HepG2 (cell line): ENCODE results near the gene PIAS1. TPM values are rescaled to one million over a fixed set of nuclear protein-coding genes. Genes with fewer than 3 reads are reported as not detected.

Experiments
- ARID4A ChIP-seq: sonication (generic); formaldehyde crosslinking; IDR thresholded peaks from 2 replicates; pipeline ENCODE4 v1.5.0; 2020; ENCODE audit warnings: mild to moderate bottlenecking, missing genetic modification reagents, borderline replicate concordance
- ETV5 ChIP-seq: IDR thresholded peaks from 2 replicates; pipeline ENCODE4 v1.6.1; 2018; ENCODE audit warnings: missing biosample characterization, missing genetic modification reagents, inconsistent platforms, borderline replicate concordance
- FOXJ3 ChIP-seq: sonication (generic); formaldehyde crosslinking; IDR thresholded peaks from 2 replicates; pipeline ENCODE4 v1.4.0; 2020; ENCODE audit warnings: missing genetic modification reagents, mild to moderate bottlenecking, borderline replicate concordance
- HDAC6 ChIP-seq: fragments of 200-600 bp; sonication (generic); IDR thresholded peaks from 2 replicates; pipeline ENCODE4 v1.7.0; 2017; ENCODE audit warnings: mild to moderate bottlenecking, antibody characterized with exemption, low read length, low read depth
- MEIS2 ChIP-seq: sonication (generic); formaldehyde crosslinking; IDR thresholded peaks from 2 replicates; pipeline ENCODE4 v1.9.0; 2021; ENCODE audit warnings: mild to moderate bottlenecking, missing genetic modification reagents
- MIXL1 ChIP-seq: IDR thresholded peaks from 2 replicates; pipeline ENCODE4 v1.6.1; 2016
- MZF1 ChIP-seq: sonication (generic); formaldehyde crosslinking; IDR thresholded peaks from 2 replicates; pipeline ENCODE4 v1.8.1; 2023; ENCODE audit warnings: mild to moderate bottlenecking, missing genetic modification reagents, borderline replicate concordance
- NBN ChIP-seq: fragments of 450-650 bp; conservative IDR thresholded peaks from 2 replicates; pipeline ENCODE4 v1.6.1; 2017
- SP4 ChIP-seq: sonication (generic); formaldehyde crosslinking; IDR thresholded peaks from 2 replicates; pipeline ENCODE4 v1.8.1; 2023; ENCODE audit warnings: mild to moderate bottlenecking, missing genetic modification reagents
- ZFP36L2 ChIP-seq: sonication (generic); formaldehyde crosslinking; IDR thresholded peaks from 2 replicates; pipeline ENCODE4 v1.4.0; 2020; ENCODE audit warnings: missing genetic modification reagents
- ZNF292 ChIP-seq: sonication (generic); formaldehyde crosslinking; IDR thresholded peaks from 2 replicates; pipeline ENCODE4 v1.8.1; 2022; ENCODE audit warnings: mild to moderate bottlenecking, low read depth, missing genetic modification reagents, borderline replicate concordance
- ZNF468 ChIP-seq: sonication (generic); formaldehyde crosslinking; IDR thresholded peaks from 2 replicates; pipeline ENCODE4 v1.8.0; 2022; ENCODE audit warnings: mild to moderate bottlenecking, moderate library complexity, missing genetic modification reagents
- ZNF512B ChIP-seq: sonication (generic); formaldehyde crosslinking; IDR thresholded peaks from 2 replicates; pipeline ENCODE4 v1.5.1; 2020; ENCODE audit warnings: missing genetic modification reagents, mild to moderate bottlenecking, borderline replicate concordance
- ZNF547 ChIP-seq: sonication (generic); formaldehyde crosslinking; IDR thresholded peaks from 2 replicates; pipeline ENCODE4 v1.5.1; 2020; ENCODE audit warnings: mild to moderate bottlenecking, missing genetic modification reagents
- ZNF614 ChIP-seq: IDR thresholded peaks from 2 replicates; pipeline ENCODE4 v1.6.1; 2018; ENCODE audit warnings: missing biosample characterization, missing genetic modification reagents, inconsistent platforms, borderline replicate concordance
- polyA plus RNA-seq, 8 experiments: library from polyadenylated mRNA; depleted of rRNA in 3 of 8; stranded (reverse) in 7 of 8; unstranded in 1 of 8; fragments of >200 nt; fragmentation: Illumina TruSeq in 4 of 8; extraction: Trizol in 4 of 8; gene quantifications; 2 replicates each; pipeline versions ENCODE4 v1.2.1 to v1.2.3, GENCODE V29; 2011 to 2016; ENCODE audit warnings: low read depth in 4 of 8, missing spikeins in 1 of 8, mixed read lengths in 1 of 8; ENCODE audit not compliant: insufficient read depth in 1 of 8
- total RNA-seq, 5 experiments: library from RNA; depleted of rRNA; stranded (reverse); fragments of >200 nt; fragmentation: Illumina TruSeq; extraction: Trizol; gene quantifications; 2 replicates each; pipeline ENCODE4 v1.2.3, GENCODE V29; 2016; ENCODE audit warnings: low read depth in 1 of 5
- TF ChIP-seq, protein P1 (sequence below), 2 experiments: fragments of 450-650 bp in 1 of 2; sonication (generic) in 1 of 2; formaldehyde crosslinking; IDR thresholded peaks; 2 replicates each; pipeline versions ENCODE4 v1.5.0 to v1.8.0; 2020 to 2022; ENCODE audit warnings: mild to moderate bottlenecking in 1 of 2, missing genetic modification reagents in 1 of 2
- TF ChIP-seq, protein P2 (sequence below), 2 experiments: sonication (generic) in 1 of 2; formaldehyde crosslinking in 1 of 2; IDR thresholded peaks; 2 replicates each; pipeline versions ENCODE4 v1.5.1 to v1.6.1; 2011 to 2020; ENCODE audit warnings: borderline replicate concordance in 1 of 2, low read depth in 1 of 2, low read length in 1 of 2, mild to moderate bottlenecking in 1 of 2, missing genetic modification reagents in 1 of 2, moderate library complexity in 1 of 2

The PIAS1 gene
- total and polyA plus RNA-seq, 2 of the 13 experiments (the other 11 are each of a cell fraction or from before 2014, with no cell fraction given): 20.7 to 33.7 TPM

DNA sequence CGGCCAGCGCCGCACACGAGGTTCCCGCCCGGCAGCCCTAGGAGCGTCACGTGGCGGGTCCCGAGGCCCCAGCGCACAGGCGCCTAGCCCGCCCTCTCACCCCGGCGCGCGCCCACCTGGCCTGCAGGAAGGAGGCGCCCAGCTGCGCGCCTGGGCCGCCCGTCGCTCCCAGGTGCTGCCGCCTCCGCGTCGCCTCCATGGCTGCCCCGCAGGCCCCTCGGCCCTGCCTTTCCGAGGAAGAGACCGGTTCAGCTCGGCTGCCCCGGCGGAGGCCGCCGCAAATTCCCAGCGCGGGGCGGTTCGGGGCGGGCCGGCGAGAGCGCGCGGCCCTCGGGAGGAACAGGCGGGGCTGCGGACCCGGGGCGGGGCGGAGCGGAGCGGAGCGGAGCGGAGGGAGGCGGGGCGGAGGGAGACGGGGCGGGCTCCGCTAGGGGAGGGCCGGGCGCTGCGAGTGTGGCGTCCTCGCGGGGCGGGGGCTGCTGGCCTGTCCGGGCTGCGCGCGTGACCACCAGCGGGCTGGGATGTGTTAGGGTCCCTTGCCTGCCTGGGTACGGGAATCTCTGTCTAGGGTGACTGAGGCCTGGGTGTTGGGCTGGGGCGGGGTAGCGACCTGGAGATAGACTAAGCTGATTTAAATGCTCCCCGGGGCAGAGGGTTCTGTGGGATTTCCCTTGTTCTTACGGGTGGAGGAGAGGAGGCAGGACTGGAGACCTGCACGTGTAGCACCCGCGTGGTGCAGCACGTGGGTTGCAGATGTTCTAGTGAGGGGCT is 175.5 kb downstream of the PIAS1 start, which contains the start of gene CLN6 (continued):
- TF ChIP-seq ZNF512B (CRISPR knock-in tag): no peak
- peak; percentile 78 for TF ChIP-seq ZNF547 (CRISPR knock-in tag)
- TF ChIP-seq ZNF468 (CRISPR knock-in tag): no peak
- TF ChIP-seq ARID4A (CRISPR knock-in tag): peak; percentile 63
- TF ChIP-seq ZNF614 (CRISPR knock-in tag): peak; percentile 17; the same call in 1 of the 2 replicates
- peak; percentile 62 for TF ChIP-seq SP4
- no peak for TF ChIP-seq ZNF292 (CRISPR knock-in tag)
- TF ChIP-seq, protein P1, sequence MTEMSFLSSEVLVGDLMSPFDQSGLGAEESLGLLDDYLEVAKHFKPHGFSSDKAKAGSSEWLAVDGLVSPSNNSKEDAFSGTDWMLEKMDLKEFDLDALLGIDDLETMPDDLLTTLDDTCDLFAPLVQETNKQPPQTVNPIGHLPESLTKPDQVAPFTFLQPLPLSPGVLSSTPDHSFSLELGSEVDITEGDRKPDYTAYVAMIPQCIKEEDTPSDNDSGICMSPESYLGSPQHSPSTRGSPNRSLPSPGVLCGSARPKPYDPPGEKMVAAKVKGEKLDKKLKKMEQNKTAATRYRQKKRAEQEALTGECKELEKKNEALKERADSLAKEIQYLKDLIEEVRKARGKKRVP (CRISPR knock-in tag; IDR thresholded peaks at IDR 0.05): peak in 1 of 2 experiments; percentile 53; a peak in 1 of 4 replicates
- TF ChIP-seq ETV5: peak; percentile 47; the same call in 1 of the 2 replicates
- TF ChIP-seq, protein P2, sequence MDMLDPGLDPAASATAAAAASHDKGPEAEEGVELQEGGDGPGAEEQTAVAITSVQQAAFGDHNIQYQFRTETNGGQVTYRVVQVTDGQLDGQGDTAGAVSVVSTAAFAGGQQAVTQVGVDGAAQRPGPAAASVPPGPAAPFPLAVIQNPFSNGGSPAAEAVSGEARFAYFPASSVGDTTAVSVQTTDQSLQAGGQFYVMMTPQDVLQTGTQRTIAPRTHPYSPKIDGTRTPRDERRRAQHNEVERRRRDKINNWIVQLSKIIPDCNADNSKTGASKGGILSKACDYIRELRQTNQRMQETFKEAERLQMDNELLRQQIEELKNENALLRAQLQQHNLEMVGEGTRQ (IDR thresholded peaks at IDR 0.05; ENCODE audit: low read depth, low read length): peak; percentile 72
- TF ChIP-seq, protein P2 (CRISPR knock-in tag; IDR thresholded peaks at IDR 0.05; ENCODE audit: borderline replicate concordance): peak; percentile 47; the same call in 1 of the 2 replicates
- peak; percentile 46; the same call in 1 of the 2 replicates for TF ChIP-seq MIXL1 (CRISPR knock-in tag)
- no peak for TF ChIP-seq FOXJ3 (CRISPR knock-in tag)
- TF ChIP-seq MZF1: no peak
- TF ChIP-seq HDAC6: no peak
- no peak for TF ChIP-seq NBN
- peak; percentile 81 for TF ChIP-seq MEIS2 (CRISPR knock-in tag)
- no peak for TF ChIP-seq ZFP36L2
